ENCODE data around the gene MRPL50.

GRCh38 chr9:101354765-101355708, 43.4 kb downstream of the MRPL50 start:
- no peak for TF ChIP-seq CTCF (conservative IDR thresholded peaks at IDR 0.05; ENCODE audit: low read depth in 2 of 2)
- no peak for TF ChIP-seq EZH2phosphoT487 (IDR thresholded peaks at IDR 0.05; ENCODE audit: unreplicated experiment)
- TF ChIP-seq EZH2 (IDR thresholded peaks at IDR 0.05; ENCODE audit: low read depth, unreplicated experiment) = no peak
- TF ChIP-seq POLR2AphosphoS5 (IDR thresholded peaks at IDR 0.05; ENCODE audit: low read depth) = no peak
- no peak for TF ChIP-seq CREB1 (CRISPR knock-in tag; IDR thresholded peaks at IDR 0.05; ENCODE audit: low read depth)
- TF ChIP-seq ETS1 (IDR thresholded peaks at IDR 0.05) = no peak
- TF ChIP-seq ZNF331 (CRISPR knock-in tag; IDR thresholded peaks at IDR 0.05; ENCODE audit: low read depth) = no peak
- no peak for TF ChIP-seq REST (IDR thresholded peaks at IDR 0.05; ENCODE audit: unreplicated experiment)
- no peak for TF ChIP-seq NANOG (IDR thresholded peaks at IDR 0.05; ENCODE audit: borderline replicate concordance)
- no peak for TF ChIP-seq ZNF114 (CRISPR knock-in tag; IDR thresholded peaks at IDR 0.05)
- TF ChIP-seq JUNB (IDR thresholded peaks at IDR 0.05; ENCODE audit: unreplicated experiment) = no peak
- no peak for TF ChIP-seq ZNF462 (CRISPR knock-in tag; IDR thresholded peaks at IDR 0.05)

Data from GM23338 (cell line).